AG20443 (cell line): ENCODE data around the gene CFAP58.
A peak's percentile ranks its signal among the peaks of the same experiment; 100 is the strongest.

ENCODE experiments used
- DNase-seq: peaks from one replicate; pipeline ENCODE4 v3.0.0; 2012; ENCODE audit warnings: low spot score, mixed read lengths

Gene CFAP58

DNA sequence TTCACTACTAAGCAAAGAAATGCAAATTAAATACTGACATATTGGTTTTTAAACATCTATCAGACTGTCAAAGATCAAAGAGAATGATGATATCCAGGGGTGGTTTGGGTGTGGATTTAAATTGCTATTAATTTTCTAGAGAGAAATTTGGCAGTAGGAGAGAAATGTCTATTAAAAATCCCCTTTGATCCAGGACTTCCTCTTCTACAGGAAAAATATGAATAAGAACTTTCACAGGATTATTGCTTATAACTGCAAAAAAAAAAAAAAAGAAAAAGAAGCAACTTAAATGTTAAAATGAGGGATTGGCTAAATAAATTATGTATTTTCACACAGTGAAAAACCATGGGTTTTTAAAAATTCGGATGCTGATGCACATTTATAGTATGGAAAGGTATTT is 21.0 kb downstream of the CFAP58 start:
- no peak for DNase-seq

DNA sequence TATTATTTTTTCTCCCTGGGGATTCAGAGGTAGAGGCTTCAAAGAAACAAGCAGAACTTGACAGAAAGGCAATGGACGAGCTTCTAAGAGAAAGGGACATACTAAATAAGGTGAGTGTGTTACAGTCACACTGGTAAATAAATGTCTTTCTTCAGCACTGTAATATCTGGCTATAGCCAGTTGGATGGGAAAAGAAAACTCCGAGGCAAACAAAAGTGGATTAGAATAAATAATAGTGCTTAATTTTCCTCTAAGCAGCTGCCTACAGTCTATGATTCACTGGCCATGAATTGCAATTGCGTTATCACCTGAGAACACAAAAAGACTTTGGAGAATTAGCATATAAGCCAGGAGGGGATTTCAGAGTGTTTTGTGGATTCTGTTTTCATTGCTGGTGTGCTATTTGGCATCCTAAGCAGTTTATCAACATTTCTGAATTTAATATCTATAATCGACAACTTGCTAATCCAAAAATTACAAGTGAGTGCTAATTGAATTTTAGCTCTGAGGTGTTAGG is 23.2 kb downstream of the CFAP58 start:
- no peak for DNase-seq

DNA sequence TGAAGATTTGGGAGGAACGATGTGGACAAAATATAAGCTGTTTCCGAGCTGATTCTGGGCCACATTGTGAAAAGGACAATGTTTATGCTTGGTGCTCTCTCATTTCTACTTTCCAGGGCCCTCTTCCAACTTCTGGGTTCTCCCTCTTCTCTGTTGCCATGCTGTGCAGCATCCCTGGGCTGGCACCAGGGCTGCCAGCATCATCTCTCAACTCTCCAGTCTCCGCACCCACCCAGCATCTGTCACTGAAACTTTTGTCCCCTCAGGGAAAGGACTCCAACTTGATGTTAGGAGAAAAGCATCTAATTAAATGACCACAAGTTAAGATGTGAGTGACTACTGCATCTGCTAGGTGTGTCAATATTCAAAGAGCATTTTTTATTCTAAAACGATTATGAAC is 26.7 kb downstream of the CFAP58 start:
- no peak for DNase-seq

DNA sequence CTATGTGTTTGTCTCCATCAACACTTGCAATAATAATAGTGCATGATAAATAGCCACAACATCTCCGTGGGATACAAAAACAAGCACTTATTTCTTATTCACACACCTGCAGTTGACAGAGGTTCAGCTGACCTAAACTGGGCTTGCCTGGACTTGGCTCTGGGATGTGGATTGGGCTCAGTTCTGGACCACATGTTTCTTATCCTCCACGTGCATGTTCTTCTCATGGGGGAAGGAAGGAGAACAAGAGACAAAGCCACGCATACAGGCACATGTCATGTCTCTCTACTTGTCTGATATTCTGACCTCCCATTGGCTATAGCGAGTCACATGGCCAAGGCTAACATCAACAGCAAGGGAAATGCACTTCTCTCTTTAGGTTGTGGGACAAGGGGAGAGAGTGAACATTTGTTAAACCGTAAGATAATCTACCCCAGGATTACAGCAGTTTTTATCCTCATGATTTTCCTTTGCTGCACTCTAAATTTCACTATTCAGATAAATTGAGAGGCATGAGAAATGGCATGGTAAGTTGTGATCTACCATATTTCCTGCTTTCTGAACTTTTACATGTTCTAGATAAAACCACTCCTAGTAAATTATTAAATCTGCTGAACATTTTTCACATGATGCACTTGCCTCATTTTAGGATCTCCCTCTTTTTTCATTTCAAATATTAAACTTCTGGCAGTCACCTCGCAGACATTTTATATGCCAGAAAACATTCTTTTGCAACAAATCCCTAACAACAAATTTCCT is 33.7 kb downstream of the CFAP58 start:
- DNase-seq: no peak

DNA sequence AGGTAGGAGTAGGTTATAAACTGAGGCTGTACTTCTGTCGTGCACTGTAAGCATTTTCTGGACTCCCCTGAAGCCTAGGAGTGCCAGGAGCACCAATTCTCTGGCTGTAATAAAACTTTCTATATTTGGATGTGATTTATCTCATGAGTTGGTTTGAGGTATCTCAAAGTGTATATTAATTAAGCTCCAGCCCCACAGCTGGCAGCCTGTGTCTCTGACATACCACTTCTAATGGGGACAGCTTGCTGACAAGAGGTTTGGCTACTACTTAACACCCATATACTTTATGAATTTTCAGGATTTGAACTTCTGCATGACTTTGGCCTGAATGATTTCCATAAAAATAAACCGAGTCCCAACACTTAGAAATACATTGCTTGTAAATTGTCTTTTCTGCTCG is 35.2 kb downstream of the CFAP58 start:
- DNase-seq: no peak

DNA sequence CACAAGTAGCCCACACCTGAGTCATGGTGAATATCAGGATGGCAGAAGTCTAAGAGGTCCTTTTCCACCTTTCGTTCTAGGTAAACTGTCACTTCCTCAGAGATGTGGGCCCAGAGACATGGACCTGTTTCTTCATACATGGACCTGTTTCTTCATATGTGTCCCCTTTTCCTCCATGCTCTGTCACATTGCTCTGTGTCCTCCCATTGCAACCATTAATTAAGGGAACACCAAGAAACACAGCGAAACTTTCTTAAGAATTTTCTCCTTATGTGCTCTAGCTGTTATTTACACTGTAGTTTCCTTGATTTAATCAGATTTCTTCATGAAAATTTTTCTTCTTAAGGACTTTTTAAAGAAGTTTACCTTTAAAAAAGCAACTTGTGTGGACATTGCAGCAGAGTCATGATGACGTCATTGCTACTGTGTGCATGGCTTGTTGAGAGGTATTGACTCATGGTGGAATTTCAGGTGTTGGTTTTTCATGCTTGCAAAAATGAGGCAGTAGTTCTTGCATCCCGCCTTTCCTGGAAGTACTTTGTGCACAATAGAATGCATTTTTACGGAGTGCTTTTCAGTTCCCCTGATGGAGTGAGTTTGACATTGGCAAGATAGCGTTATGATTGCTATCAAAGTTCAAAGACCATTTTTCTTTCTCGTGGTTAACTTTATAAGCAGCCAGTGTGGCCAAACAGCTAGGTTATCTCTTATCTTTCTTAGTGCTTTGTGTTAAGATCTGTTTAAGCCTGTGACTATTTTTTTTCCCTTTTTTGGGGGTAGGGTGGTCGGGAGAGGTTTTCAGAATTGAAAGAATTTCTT is 37.7 kb downstream of the CFAP58 start:
- DNase-seq: no peak

DNA sequence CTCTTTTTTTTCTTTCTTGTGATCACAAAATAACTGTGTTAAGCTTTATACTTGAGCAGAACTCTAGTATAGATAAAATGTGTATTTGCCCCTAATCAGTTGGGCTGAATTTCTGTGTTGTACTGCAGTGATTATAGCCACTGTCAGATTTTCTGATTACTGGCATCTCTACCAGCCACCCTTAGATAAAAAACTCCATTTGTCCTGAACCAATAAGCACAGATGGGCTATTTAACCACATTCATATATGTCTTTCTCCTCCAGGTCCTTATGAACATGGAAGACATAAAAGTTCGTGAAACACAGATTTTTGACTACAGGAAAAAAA is 38.3 kb downstream of the CFAP58 start:
- no peak for DNase-seq

DNA sequence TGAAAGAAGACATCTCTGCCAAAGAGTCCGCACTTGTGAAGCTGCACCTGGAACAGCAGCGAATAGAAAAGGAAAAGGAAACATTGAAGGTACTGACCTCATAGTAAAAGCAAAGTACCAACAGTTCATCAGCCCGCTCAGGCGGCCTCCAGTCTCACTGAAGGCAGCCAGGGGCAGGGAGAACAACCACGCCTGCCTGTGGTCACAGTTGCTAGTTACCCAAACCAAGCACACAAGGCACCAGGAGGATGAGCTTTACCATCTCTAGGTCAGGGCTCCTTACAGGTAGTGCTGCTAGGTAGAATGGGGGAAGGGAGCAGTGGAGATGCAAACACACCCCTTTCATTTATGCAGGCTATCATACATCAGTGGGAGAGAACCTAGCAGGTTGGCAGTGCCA is 39.8 kb downstream of the CFAP58 start:
- no peak for DNase-seq

DNA sequence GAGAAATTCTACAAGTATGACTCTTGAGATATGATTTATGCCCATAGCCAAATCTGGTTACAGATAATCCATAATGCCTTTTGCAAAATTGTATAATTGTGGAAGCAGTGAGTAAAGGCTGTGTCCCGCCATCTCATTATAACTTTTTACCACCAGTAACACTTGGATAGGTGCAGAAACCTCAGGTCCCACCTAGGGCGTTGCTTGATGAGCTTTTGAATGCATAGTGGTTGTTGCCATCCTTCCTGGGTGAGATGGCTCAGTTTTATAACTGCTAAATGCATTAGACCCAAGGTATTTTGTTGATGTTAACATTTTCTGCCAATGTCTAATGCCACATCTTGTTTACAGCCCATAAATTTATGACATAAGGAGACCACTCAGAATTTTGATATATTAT is 42.9 kb downstream of the CFAP58 start:
- no peak for DNase-seq

DNA sequence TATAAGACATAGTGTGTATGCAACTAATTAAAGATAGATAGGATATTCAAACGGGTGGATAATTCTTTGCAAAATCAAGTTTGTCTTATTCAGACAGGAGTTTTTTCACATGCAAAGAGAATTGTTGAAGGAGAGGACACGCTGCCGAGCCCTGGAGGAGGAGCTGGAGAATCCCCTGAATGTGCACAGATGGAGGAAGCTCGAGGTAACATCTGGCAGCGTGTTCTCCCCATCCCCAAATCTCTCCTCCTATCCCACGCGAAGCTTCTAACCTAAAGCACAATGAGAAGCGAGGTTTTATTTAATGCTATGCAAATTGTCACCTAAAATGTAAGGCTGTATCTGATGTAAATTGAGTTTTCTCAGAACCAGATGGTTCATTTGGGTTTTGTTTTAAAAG is 50.0 kb downstream of the CFAP58 start:
- no peak for DNase-seq

DNA sequence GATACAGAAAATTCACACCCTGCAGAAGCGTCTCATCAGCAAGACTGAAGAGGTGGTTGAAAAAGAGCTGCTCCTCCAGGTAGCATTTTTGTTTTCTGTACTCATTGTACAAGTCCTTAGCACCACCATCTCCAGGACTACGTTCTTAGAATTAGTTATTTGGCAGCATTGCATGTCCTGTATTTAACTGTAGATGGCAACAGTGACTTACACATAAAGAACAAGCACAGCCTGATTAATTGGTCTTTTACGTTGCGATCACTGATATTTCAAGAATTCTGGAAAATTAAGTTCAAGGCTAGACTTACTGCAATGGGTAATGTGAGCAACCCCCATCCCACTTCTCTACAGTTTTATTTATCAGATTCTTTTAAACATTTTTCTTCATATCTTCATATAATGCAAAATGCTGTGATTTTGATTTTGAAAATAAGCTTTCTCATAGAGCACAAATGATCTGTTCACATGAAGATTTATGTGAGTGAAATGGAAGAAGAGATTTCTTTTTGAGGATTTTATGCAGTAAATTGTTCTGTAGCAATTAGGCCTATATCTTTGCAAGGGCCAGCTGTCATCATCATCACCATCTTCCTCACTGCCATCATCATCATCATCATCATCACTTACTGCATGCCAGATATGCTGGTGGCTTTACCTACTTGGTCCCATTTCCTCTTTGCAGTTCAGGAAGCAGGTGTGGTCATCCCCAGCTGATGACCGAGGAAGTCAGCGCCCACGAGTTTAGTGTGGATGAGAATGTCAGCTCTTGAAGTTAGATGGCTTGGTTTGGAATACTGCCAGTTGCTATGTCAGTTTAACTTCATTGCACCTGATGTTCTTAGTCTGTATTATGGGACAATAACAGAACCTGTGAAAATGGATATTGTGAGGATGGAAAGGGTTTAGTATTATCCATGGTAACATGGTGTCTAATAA is 53.4 kb downstream of the CFAP58 start:
- peak; percentile 57 for DNase-seq

DNA sequence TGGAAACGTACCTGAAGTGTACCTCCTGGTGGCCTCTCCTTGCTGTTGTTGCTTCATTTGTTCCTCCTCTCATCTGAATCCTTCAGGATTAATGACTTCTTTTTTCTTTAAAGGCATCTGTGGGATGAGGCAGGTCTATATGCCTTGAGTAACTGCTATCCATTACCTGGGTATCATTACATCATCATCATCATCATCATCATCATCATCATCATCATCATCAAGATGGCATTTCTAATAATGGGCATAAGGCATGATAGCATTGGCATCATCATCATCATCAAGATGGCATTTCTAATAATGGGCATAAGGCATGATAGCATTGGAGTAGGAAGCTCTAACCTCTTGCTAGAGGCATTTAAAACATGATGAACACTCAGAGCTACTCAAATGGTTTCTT is 59.9 kb downstream of the CFAP58 start:
- DNase-seq: no peak

DNA sequence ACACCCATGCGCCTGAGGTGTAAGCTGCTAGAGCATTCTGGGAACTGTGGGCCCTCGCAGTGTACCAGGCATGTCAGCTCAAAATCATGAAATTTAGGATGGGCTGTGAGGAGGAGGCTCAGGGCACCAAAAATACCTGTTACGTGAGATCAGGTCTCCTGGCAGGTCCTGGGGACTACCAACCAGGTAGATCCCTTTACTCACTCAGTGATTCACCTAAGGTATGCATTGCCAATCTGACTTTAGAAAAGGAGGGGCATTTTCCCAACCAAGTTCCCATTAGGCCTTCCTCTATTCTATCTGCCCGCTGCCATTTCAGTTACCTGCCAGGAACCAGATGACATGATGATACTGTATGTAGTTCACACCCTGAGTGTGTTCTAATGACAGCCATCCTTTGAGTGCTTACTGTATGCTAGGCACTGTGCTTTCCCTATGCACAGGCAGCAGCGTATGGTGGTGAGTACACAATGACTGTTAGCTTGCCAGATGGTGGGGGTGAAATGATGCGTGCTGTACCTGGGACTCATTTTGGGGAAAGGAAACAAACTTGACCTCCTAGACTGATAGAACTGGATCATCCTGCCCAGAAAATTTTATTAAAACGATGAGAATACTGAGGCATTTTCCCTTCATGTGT is 62.0 kb downstream of the CFAP58 start:
- no peak for DNase-seq

DNA sequence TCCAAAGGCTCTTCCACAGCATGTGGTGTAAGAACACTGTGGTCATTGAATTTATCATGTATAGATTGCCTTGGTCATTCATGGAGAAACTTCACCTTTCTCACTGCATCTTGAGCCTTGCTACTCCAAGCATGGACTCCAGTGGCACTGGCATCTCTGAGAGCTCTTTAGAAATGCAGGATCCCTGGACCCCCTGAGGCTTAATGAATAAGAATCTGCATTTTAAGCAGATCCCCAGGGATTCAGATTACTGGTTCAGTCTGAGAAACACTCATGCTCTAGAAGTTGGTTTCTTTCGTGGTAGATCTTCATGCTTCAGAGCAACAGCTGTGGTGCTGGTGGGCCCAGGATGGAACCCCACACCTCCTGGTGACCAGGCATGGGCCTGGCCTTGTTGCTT is 63.2 kb downstream of the CFAP58 start:
- no peak for DNase-seq

DNA sequence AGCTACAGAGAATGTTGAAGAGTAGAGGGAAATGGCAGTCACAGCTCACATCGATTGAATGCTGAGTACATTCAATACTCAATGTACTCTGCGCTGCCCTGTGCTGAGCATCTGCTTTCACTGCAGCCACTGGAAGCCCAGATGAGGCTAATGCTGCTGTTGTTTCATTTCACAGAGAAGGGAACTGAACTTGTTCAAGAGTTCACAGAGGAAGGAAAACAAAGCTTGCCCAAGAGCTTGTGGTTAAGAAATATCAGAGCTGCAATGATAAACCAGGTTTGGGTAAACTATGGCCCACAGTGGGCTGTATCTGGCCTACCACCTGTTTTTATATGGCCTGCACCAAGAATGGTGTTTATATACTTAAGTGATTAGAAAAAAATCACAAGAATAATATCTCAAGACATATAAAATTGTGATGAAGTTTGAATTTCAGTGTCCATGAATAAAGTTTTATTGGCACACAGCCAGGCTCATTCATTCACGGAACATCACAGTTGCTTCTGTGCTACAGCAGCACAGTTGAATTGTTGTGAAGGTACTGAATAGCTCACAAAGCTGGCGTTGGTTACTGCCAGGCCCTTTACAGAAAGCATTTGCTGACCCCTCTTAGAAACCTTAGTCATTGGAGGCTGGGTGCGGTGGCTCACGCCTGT is 64.1 kb downstream of the CFAP58 start:
- DNase-seq: no peak

DNA sequence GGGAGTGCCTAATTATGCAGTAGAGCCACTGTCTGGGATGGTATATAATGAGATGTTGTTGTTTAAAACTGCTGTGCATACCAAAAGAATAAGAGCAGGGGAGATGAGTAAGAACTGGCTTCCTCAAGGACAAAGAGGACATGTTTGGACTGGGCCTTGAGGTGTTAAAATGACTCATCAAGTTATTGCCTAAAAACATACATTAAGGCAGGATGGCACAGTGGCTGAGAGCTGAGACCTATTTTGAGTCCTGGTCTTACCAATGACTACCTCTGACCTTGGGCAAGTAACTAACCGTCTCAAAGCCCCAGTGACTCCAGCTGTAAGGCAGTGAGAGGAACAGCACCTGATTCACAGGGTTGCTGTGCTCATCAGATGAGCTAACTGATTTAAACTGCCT is 71.1 kb downstream of the CFAP58 start:
- DNase-seq: no peak

DNA sequence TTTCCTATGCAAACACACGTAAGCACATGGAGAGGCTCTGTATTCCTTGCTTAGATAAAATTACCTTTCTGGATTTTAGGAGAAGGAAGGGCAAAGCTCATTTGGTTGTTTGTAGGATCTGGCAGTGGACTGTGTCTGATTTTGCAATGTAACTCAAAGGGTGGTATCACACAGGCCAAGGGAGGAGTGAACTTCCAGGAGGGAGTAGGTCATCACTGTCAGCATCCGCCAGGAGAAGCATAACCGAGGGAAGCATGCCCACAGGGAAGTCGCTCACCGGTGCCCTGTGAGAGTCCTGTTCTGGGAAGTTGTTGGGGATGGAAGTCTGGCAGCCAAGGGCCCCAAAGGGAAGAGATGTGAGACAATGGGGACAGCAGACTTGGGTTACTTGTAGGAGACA is 74.4 kb downstream of the CFAP58 start:
- no peak for DNase-seq

DNA sequence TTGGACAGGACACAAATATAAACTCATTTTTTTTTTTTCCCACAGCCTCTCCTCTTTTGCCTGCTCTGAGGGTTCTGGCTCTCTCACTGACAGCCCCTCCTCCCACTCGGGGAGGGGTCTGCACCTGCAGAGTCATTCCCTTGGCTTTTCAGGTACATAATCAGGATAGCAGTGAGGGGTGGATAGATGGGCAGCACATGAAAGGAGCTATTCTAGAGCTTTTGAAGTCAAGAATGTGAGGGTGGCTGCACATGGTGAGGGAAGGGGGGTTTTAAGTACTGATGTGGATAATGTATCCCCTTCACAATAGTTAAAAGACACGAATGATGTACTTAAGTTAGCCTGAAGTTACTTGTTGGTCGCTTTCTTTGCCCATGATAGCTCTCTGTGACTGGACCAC is 76.2 kb downstream of the CFAP58 start:
- no peak for DNase-seq

DNA sequence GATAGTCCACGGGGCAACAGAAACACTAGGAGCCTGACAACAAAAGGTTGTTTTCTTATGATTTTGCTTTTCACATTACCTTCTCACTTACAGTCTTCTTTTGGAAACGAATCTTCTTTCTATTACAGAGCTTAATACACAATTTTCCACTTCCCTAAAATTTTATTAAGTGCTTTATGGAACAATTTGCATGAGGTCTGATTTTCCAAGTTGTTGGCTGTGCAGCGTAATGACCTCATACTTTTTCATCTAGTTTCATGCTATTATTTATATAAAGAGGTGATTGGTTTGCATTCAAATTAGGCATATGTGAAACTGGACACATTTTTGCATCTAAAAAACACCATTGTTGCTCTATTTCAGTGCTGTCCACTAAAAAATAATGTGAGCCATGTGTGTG is 76.7 kb downstream of the CFAP58 start:
- no peak for DNase-seq

DNA sequence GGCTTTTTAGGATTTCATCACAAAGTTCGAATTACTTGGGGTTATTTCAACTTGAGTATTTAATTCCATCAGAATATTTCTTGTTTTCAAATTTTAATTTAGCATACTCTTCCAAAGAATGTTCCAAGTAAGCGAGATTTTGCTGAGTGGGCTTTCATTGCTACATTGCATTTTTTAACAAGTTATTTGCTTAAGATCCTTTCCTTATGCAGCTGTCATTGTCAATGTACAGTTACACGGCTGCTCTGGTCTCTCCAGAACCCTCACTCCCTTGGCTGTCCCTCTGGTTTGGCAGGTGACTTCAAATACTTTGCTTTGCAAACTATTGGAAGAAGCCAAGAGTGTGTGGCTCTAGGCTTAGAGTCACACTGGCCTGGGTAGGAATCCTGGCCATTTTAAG is 80.0 kb downstream of the CFAP58 start:
- no peak for DNase-seq

DNA sequence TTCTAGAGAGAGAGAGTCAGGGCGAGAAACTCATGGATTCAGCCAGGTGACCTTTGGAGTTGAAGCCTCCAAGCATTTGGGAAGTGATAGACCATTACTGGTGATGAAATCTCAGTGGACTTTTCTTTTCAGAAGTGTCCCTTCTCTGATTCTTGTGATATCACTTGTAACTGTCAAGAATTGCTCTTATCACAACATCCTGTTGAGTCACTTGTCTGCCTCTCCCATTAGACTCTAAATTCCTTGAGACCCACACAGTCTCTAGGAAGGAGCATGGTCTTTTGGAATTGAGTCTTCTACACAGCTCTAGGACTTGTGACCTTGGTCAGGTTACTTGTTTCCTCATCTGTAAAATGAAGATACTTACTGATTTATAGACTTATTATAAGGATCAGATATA is 81.0 kb downstream of the CFAP58 start:
- no peak for DNase-seq
